Gastrocnemius medialis (tissue), 4 donors: ENCODE results near the gene SERTAD4. TPM values are rescaled to one million over a fixed set of nuclear protein-coding genes. Genes with fewer than 3 reads are reported as not detected.
"Not testable (repeated sequence)": the region's sequence is repeated elsewhere in the genome, so short reads cannot be mapped to it uniquely, and the experiment has no call there.

Experiments used
- ATAC-seq, 2 donors: fragments of 150-250 bp; one replicate each; pipeline ENCODE4 v1.9.1; 2016
- DNase-seq, 2 donors: peaks; one replicate each; pipeline ENCODE4 v3.0.0-alpha.2; 2019
- H3K27ac ChIP-seq, 4 donors: fragments of 200-600 bp; sonication (generic); 1 replicate in 1 of 4; 2 replicates in 3 of 4; pipeline ENCODE4 v1.5.1; 2016 to 2018; ENCODE audit warnings: mild to moderate bottlenecking in 2 of 4, moderate library complexity in 1 of 4
- H3K27me3 ChIP-seq, 3 donors: fragments of 200-600 bp; sonication (generic) in 2 of 3; 1 replicate in 1 of 3; 2 replicates in 2 of 3; pipeline versions ENCODE4 v1.5.1 to v1.6.0; 2016 to 2019; ENCODE audit warnings: mild to moderate bottlenecking in 1 of 3, moderate library complexity in 1 of 3
- H3K36me3 ChIP-seq, 2 donors: fragments of 200-600 bp; sonication (generic) in 1 of 2; one replicate each; pipeline ENCODE4 v1.5.1; 2017 to 2018
- H3K4me1 ChIP-seq, 2 donors: fragments of 200-600 bp; sonication (generic) in 1 of 2; one replicate each; pipeline ENCODE4 v1.5.1; 2016 to 2017; ENCODE audit warnings: mild to moderate bottlenecking in 2 of 2
- H3K4me3 ChIP-seq, 4 donors: fragments of 200-600 bp; sonication (generic) in 3 of 4; 1 replicate in 1 of 4; 2 replicates in 3 of 4; pipeline ENCODE4 v1.5.1; 2016 to 2019; ENCODE audit warnings: mild to moderate bottlenecking in 2 of 4
- H3K9me3 ChIP-seq, 3 donors: fragments of 200-600 bp; sonication (generic) in 2 of 3; 1 replicate in 1 of 3; 2 replicates in 2 of 3; pipeline ENCODE4 v1.5.1; 2016 to 2019
- POLR2A ChIP-seq, 2 donors: fragments of 450-650 bp; IDR thresholded peaks; one replicate each; pipeline ENCODE4 v1.6.1; 2017; ENCODE audit warnings: antibody characterized with exemption in 2 of 2, mild to moderate bottlenecking in 2 of 2, moderate library complexity in 2 of 2
- in situ Hi-C, 4 donors: fragments of 200-750 bp; cut with MboI; loops; one replicate each; pipeline versions ENCODE4 v1.15.0 to v1.8.0; 2017; ENCODE audit warnings: low sequenced_read_pairs in 4 of 4
- intact Hi-C: fragments of 100-400 bp; cut with DNase I; formaldehyde crosslinking; loops from one replicate; pipeline ENCODE4 v1.15.1; 2023; ENCODE audit warnings: low total_unique reads
- total RNA-seq, 4 donors: library from RNA; depleted of rRNA; stranded (reverse); fragments of >200 nt; gene quantifications; one replicate each; pipeline versions ENCODE4 v1.1.0 to v1.2.3, GENCODE V29; 2016
- TF ChIP-seq, protein P1 (sequence below), 5 experiments: fragments of 450-650 bp in 3 of 5; fragments of 200-600 bp in 2 of 5; sonication (generic) in 2 of 5; IDR thresholded peaks in 4 of 5; conservative IDR thresholded peaks in 1 of 5; 1 replicate in 4 of 5; 2 replicates in 1 of 5; pipeline ENCODE4 v1.5.1; 2016 to 2019; ENCODE audit warnings: antibody characterized with exemption in 5 of 5, mild to moderate bottlenecking in 3 of 5, moderate library complexity in 3 of 5

Gene SERTAD4
- total RNA-seq, 4 donors from 2014 or later, result 0.10 to 0.41 (median 0.16) TPM; not detected in 1

DNA sequence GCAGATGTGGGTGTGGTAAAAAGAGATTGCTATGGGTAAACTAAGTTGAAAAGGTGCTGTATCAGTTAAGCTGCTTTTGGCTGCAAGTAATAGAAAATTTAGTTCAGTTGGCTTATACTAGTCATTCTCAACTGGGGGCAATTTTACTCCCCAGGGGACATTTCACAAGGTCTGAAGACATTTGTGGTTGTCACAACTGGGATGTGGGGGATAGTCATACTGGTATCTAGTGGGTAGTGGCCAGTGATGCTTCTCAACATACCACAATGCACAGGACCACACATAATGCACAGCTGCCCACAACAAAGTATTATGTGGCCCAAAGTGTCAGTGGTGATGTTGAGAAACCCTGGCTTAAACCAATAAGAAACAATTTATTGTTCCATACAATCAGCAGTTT lies 31.4 kb downstream of the SERTAD4 start:
- H3K27me3 ChIP-seq, result no peaks in the 10 kb centered on the region
- TF ChIP-seq, protein P1, sequence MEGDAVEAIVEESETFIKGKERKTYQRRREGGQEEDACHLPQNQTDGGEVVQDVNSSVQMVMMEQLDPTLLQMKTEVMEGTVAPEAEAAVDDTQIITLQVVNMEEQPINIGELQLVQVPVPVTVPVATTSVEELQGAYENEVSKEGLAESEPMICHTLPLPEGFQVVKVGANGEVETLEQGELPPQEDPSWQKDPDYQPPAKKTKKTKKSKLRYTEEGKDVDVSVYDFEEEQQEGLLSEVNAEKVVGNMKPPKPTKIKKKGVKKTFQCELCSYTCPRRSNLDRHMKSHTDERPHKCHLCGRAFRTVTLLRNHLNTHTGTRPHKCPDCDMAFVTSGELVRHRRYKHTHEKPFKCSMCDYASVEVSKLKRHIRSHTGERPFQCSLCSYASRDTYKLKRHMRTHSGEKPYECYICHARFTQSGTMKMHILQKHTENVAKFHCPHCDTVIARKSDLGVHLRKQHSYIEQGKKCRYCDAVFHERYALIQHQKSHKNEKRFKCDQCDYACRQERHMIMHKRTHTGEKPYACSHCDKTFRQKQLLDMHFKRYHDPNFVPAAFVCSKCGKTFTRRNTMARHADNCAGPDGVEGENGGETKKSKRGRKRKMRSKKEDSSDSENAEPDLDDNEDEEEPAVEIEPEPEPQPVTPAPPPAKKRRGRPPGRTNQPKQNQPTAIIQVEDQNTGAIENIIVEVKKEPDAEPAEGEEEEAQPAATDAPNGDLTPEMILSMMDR (IDR thresholded peaks at IDR 0.05 in 4 of 5, conservative IDR thresholded peaks at IDR 0.05 in 1 of 5), result no peak
- no peak for TF ChIP-seq POLR2A (IDR thresholded peaks at IDR 0.05)
- intact Hi-C loops (no loop called here), in situ Hi-C loops (no loop called here)
- H3K27ac ChIP-seq, result no peak overlapping the region
- ATAC-seq (no peak), DNase-seq (no peak)
- H3K9me3 ChIP-seq, result no peaks in the 10 kb centered on the region
- H3K36me3 ChIP-seq, result no peaks in the 10 kb centered on the region
- peaks cover 0 to 3% of the 10 kb centered on the region in 2 donors for H3K4me1 ChIP-seq
- no peak overlapping the region for H3K4me3 ChIP-seq

DNA sequence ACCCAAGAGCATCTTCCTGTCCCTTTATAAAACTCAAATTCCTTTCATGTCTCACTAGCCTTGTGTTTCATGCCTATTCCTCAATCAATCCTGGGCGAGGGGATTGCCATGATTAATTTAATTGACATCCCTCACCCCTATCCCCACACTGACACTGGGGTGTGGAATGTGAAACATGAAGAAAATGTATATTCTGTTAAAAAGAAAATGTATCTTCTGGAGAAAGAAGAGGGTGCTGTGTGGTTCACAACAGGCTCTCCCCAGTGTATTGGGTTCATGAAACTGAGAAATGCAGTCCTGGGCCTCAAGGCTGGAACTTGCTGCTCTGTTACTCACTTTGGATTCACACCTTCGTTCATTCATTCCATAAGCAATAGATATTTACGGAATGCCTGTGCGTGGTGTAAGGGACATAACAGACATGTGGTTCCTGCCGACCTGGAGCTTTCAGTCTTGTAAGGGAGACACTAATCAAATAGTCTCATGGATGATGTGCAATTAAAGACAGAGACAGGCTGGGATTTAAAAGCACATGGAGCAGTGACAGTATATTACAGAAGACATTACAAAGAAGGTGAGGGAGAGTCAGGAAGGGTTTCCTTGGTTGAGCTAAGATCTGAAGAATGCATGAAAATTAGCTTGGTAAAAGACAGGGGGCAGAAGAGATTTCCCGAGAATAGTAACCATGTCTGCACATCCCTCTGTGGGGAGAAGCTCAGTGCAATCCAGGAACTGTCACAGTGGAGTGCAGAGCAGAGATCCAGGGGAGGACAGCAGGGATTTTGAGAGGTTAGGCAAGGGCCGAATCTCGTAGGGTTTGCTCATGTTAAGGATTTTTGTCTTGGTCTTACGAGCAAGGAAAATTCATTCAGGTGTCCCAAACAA lies 32.1 kb downstream of the SERTAD4 start:
- intact Hi-C loops, result no loop called here
- Histone ChIP-seq H3K4me3 (no peak overlapping the region), H3K4me1 (peaks cover 0 to 3% of the 10 kb centered on the region in 2 donors), H3K27me3 (peaks cover 0 to 2% (median 0%) of the 10 kb centered on the region in 3 donors), H3K9me3 (no peaks in the 10 kb centered on the region), H3K27ac (no peak overlapping the region), H3K36me3 (no peaks in the 10 kb centered on the region)
- no peak for ATAC-seq
- DNase-seq, result no peak
- in situ Hi-C loops, result no loop called here
- TF ChIP-seq, protein P1 (IDR thresholded peaks at IDR 0.05 in 4 of 5, conservative IDR thresholded peaks at IDR 0.05 in 1 of 5), result no peak
- TF ChIP-seq POLR2A (IDR thresholded peaks at IDR 0.05), result no peak

DNA sequence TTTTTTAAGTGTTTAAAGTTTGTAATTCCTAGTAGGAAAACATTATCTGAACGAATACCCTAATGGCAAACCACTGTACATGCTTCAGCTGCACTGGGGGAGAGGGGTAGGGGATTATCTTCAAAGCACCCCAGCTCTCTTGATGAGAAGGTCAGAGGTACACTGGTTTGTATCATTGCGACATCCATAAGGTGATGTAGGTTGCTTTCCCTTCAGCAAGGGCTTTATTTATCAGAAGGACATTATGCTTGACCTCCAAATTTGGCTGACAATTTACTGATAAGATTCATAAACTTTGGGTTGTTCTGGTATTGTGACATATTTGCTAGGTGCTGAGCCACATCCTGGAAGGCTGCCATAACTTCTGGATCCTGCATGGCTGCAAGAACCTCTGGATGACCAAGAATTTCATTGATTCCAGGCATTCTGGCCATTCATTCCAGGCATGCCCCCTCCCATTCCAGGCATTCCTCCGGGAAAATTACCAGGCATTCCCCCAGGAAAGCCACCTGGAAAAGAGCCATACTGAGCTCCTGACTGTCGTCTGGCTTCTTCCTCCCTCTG lies 32.9 kb downstream of the SERTAD4 start:
- ATAC-seq, H3K9me3 ChIP-seq, H3K27ac ChIP-seq, H3K4me3 ChIP-seq, DNase-seq, in situ Hi-C loops, H3K27me3 ChIP-seq, H3K36me3 ChIP-seq, H3K4me1 ChIP-seq, intact Hi-C loops: not testable (repeated sequence)

DNA sequence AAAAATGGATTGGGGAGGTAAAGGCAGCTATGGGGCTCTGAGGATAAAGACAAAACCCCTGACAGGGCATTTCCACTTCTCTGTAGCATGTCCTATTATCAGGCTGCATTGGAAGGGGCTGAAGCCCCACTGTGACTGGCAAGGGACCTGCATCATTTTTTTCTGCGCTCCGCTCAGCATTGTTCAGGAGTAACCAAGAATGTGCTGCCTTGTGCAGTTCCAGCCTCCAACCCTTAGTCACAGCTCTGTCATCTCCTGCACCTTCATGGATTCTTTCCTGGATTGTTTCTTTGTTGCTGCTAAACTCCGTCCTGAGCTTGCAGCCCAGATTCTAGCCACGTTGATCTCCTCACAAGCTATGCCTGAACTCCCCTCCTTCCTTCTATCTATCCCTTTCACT lies 37.4 kb downstream of the SERTAD4 start:
- Histone ChIP-seq H3K4me1 (no peaks in the 10 kb centered on the region), H3K9me3 (no peaks in the 10 kb centered on the region), H3K36me3 (no peaks in the 10 kb centered on the region), H3K27ac (no peak overlapping the region), H3K27me3 (peaks cover 0 to 3% (median 0%) of the 10 kb centered on the region in 3 donors), H3K4me3 (no peak overlapping the region)
- no peak for DNase-seq
- no peak for ATAC-seq
- no peak for TF ChIP-seq POLR2A (IDR thresholded peaks at IDR 0.05)
- TF ChIP-seq, protein P1 (IDR thresholded peaks at IDR 0.05 in 4 of 5, conservative IDR thresholded peaks at IDR 0.05 in 1 of 5), result no peak
- intact Hi-C loops (no loop called here), in situ Hi-C loops (no loop called here)

DNA sequence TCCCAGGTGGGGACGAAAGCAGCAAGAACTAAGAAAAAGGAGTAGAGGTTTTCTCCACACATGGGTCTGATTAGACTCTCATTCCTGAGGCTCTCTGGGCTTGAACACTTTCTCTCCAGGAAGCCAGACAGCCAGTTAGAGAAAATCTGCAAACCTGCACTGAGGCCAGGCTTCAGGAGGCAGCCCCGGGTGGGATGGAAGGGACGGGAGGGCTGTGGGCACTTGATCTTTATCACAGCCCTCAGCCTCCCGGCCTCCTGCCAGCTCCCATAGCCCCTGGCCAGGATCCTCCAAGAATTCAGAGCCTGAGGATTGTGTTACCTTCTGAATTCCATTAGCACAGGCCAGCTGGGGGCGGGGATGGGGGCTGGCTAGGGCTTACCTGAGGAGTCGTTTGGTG lies 40.1 kb downstream of the SERTAD4 start:
- in situ Hi-C loops (no loop called here), intact Hi-C loops (no loop called here)
- Histone ChIP-seq H3K9me3 (no peaks in the 10 kb centered on the region), H3K4me1 (no peaks in the 10 kb centered on the region), H3K27me3 (peaks cover 0 to 3% (median 0%) of the 10 kb centered on the region in 3 donors), H3K4me3 (no peak overlapping the region), H3K27ac (no peak overlapping the region), H3K36me3 (no peaks in the 10 kb centered on the region)
- ATAC-seq (no peak), DNase-seq (no peak)
- TF ChIP-seq, protein P1 (IDR thresholded peaks at IDR 0.05 in 4 of 5, conservative IDR thresholded peaks at IDR 0.05 in 1 of 5), result no peak
- TF ChIP-seq POLR2A (IDR thresholded peaks at IDR 0.05), result no peak
